HG02678 (cell line): Measurements from ENCODE around the gene IGF1.
"Not testable (repeated sequence)": the region's sequence is repeated elsewhere in the genome, so short reads cannot be mapped to it uniquely, and the experiment has no call there.

Source experiments
- ATAC-seq: cut with Tn5 transposase; IDR thresholded peaks from one replicate; pipeline ENCODE4 v1.9.1; 2021; ENCODE audit warnings: mild to moderate bottlenecking, moderate library complexity; ENCODE audit not compliant: unreplicated experiment

IGF1 gene

DNA sequence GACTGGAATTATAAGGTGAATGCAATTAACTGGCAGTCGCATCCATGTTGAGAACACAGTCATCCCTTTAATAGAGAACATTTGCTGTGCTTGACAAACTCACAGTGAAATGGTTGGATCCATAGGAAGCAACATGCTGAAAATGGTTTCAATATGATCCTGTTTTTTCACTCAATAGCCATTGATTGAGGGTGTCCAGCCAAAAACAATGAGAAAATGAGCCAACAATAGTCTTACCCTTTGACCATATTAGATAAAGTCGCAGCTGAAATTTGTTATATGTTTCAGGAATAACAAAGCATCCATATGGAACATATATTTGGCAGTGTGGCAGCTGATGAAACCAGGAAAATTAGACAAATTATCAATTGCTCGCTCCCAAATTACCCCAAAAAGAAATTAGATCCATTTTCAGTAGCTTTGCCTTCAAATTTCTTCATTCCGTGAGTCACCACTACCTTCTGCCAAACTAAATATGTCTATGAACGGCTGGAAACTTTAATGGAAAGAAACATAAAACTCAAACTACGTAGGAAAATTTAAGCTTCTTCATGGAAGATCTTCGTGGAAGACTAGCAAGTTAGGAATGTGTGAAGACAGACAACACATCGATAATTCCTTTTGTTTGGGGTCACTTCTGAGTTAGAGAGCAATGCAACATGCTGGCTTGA lies 17.4 kb downstream of the IGF1 start:
- ATAC-seq: no peak

DNA sequence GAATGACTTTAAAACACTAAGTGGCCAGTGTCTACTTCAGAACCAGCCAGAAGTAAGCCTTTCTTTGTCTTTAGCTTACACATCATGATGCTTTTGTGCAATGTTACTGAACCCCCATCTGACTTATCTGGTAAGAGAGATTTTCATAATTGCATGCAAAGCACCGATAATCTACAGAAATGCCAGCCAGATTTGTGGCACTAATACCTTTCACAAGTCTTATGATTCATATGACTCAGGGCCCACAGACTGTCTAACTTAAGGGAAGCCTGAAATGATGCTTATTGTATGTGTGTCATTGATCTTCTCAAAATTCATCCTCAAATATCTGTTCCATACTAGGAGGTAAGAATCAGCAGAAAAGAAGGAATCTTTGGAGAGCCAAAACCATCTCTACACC lies 18.0 kb downstream of the IGF1 start:
- no peak for ATAC-seq

DNA sequence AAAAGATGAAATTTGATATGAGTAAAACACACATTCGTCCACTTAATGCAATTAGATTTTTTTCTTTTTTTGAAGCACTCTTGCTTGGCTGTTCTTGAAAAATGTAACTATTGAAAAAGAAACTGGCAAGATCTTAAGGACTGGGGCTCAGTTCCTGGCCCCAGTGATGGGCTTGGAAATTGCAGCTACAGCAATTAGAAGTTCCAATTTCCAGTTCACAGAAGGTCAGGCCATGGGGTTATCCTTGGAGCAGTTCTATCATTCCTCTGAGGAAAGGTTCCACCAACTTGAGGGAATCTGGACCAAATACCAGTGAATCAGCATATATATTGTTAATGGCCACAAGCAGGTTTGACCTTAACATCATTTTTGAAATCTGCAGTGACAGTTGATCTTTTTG lies 18.9 kb downstream of the IGF1 start:
- ATAC-seq: no peak

DNA sequence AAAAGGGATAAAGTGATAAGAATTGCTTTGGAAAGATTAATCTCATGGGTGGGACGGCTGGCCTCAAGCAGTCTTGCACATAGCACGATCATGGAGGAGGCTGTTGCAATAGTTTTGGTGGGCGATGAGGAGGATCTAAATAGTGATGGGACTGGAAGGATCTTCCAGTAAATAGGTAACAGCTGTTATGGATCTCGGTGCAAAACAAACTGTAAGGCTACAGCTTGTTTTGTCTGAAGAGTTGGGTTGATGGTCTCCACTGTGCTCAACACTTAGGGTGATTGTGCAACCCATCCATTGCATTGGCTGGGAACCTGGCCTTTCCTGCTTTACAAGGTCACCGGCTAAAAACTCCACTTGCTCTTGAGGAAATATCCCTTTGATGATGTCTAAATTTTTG lies 21.0 kb downstream of the IGF1 start:
- ATAC-seq: no peak

DNA sequence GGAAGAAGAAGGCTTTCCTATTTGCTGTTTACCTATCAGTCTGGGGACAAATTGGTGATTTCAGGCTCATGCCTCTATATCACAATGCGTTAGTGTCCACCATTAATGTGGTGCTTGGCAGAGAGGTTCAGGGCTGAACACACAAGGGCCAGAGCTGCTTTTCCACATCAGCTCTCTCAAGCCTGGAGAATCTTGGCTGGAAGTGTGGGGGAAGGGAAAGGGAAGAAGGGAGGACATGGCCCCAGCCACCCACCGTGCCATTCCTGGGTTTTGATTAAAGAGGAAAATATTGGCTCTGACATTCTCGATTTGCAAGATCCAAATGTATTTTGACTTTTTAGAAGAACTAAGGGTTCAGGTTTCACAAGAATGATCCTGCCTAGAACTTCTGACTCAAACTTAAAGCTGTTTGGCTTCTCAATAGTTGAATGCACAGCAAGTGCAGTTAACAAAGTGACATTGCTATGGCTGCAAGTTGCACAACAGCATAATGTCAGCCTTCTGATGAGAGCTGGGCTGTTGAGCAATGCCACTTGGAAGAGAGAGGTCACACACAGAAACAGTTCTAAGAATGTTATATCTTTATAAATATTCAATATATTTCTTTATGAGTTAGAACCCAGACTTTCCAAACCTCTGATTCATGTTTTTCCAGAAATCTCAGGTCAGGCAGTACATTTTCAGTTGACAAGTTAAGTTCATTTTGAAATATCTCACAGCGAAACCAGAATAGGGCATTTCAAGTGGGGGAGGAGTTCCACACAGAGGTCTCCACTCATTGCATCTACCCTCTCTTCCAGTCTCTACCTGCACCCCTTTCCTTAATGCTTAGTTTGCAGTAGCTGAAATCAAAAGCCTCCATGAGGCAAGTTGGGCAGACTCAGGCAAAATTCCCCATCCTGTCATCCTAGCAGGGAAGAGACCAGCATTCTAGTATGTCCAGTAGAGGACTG lies 25.3 kb downstream of the IGF1 start:
- no peak for ATAC-seq

DNA sequence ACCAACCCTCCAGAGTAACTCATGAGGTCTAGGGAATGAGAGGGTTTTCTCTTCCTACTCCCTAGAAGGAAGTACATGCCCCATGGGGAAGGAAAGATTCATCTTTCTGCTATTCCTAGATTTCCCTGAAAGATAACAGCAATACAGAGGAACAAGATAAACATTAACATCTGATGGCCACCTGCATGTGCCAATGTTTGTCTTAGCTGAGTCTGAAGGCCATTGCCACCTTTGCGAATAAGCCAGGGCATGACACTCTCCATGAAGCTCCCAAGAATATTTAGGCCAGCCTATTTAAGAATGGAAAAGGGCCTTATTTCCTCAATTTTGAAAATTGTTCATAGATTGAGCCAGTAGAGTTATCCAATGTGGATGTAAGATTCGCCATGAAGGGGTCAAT lies 26.0 kb downstream of the IGF1 start:
- ATAC-seq: no peak

DNA sequence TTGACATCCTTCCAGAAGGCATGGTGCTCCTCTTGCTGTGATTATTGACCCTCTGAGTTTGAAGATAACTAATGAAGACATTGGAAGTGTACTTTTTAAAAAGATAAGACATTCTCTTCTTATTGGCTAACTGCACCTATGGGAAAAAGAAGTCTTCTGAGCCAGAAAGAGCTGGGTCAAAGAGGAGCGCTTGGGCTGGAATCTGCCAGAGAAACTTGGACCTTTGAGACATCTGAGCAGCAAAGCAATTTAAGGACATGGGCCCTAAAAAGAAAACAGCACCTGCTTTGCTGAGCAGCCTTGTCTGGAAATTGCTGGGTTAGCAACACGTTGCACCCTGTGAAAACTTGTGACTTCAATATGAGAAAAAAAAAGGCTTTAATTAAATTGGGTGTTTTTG lies 27.8 kb downstream of the IGF1 start:
- ATAC-seq: no peak

DNA sequence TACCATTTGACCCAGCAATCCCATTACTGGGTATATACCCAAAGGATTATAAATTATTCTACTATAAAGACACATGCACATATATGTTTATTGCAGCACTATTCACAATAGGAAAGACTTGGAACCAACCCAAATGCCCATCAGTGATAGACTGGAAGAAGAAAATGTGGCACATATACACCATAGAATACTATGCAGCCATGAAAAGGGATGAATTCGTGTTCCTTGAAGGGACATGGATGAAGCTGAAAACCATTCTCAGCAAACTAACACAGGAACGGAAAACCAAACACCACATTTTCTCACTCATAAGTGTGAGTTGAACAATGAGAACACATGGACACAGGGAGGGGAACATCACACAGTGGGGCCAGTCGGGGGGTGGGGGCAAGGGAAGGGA lies 31.3 kb downstream of the IGF1 start:
- ATAC-seq: not testable (repeated sequence)

DNA sequence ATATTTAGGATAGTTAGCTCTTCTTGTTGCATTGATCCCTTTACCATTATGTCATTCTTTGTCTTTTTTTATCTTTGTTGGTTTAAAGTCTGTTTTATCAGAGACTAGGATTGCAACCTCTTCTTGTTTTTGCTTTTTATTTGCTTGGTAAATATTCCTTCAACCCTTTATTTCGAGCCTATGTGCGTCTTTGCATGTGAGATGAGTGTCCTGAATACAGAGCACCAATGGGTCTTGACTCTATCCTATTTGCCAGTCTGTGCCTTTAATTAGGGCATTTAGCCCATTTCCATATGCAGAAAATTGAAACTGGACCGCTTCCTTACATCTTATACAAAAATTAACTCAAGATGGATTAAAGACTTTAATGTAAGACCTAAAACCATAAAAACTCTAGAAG lies 32.9 kb downstream of the IGF1 start:
- not testable (repeated sequence) for ATAC-seq

DNA sequence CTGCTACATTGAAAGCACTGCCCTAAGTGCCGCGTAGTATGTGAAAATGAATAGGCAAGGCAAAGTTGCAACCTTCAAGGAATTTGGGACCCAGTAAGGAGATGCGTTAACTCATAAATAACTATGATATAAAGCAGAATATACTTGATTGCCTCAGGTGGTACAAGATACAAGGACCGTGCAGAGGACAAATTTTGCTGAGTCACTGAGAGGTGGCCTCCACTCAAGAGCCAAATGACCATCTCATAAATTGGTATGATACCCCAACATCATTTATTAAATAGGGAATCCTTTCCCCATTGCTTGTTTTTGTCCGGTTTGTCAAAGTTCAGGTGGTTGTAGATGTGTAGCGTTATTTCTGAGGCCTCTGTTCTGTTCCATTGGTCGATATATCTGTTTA lies 35.7 kb downstream of the IGF1 start:
- no peak for ATAC-seq

DNA sequence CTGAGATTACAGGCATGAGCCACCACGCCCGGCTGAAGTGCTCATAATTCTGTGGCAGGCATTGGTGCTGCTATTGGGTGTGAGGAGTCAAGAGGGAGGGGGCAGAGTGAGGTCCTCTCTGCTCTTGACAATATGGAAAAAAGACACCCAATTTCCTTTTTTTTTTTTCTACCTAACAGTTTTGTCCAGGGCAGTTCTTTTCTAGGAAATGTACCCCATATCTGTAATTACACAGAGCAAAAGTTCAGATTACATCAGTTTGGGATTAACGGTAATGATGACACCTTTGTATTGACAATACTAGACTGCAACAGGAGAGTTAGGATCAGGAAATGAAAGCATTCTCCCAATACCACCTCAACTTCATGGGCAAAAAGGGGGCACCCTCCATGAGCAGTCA lies 36.3 kb downstream of the IGF1 start:
- ATAC-seq: no peak

DNA sequence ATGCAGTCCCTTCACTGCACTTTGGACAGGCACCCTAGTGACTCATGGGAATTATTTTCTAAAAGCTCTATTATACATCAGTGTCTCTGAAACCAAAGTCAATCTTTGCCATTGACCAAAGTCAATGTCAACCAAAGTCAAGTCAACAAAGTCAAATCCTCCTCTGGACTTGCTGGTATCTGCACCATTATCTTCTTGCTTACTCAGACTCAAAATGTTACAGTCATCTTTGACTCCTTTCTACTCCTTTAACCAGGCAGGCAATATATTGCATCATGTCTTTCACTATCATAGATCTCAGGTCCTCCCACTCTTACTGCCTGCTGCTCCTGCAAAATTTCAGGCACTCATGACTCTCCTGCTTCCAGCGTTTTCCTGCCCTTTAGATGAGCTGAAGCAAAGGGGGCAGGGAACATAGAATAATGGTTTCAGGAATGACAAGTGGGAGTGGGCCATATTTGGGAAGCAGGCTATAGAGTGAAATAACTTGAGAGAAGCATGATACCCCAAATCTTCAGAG lies 39.2 kb downstream of the IGF1 start:
- ATAC-seq: no peak

DNA sequence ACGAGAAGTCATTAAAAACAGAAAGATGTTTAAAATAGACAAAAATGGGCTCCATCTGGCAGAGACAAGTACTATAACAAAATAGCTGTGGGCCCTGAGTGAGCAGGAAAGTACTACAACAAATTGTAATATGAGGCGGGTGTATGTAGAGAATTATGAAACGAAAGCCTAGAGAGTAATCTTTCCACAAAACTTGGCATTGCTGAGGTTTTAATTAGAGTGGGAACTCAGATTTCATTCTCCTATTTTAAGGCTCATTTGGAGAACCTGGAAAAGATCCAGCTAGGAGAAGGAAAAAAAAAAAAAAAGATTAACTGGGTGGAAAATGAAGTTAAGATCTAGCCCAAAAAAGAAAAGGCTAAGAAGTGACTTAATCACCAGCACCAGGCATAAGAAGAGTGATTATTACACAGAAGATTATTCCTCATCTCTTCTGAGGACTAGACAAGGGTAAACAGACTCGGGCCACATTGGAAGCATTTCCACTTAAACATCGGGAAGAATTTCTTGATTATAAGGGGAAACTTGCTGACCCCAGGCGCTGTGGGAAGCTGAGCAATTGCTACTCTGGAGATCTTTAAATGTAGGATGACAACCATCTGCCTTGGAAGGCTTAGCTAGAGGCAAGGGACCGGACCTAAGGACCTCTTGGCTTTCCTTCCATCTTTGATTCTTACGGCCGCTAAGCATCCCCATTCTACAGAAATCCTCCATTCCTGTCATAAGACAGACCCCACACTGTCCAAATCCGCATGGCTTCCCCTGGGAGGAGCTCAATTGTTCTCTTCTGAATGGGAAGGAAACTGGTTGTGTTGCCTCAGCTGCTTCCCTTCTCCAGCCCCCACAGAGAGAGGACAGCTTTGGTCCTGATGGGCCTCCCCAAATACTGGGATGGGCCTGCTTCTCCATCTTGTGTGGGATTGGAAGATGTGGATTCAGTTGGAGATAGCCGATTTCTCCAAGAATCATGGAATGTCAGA lies 40.6 kb downstream of the IGF1 start:
- ATAC-seq: no peak

DNA sequence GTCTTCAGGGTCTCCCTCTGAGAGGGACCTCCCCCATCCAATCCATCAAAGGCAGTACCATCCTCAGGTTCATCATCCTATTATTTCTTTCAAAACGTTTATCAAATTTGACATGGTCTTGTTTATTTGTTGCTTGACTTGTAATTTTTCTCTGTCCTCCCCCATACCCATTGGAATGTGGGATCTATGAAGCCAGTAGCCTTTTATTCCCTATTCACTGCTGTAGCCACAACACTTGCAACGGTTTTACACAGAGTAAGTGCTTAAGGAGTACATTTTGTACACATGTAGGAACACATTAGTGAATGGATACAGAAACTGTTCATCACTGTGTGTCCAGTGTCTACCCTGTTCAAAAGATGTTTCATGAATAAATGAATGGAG lies 41.5 kb downstream of the IGF1 start:
- ATAC-seq: no peak

DNA sequence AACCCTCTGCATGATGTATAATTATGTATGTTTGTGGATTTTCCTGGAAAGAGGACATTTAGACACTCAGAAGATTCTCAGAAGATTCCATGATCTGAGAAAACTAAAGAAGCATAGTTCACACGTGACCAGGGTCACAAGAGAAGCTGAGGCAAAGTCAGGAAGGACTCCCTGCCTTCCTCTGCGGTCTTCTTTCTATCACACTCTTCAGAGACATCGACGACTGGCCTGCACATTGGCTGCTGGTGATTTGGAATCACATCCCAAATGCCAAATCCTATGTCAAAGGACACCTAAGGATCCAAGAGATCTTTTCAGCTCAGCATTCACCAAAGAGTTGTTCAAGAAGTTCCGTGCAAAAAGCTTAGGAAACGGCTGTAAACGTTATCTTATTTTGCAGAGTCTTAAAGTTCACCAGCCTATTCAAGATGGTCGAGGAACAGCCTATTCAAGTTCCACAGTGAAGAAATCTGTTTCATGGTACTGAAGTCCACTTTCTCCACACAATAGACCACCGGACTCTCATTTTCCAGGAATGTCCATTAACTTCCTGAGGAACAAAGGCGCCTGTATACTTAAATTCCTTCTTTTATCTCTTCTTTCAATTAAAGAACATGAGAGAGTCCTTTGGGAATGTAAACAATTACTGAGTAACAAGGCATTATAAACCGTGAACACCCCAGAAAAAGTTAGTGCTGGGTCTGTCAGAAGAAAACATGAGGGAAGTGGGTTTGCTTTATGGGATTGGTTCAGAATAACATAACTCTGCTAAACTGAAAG lies 42.1 kb downstream of the IGF1 start:
- ATAC-seq: no peak

DNA sequence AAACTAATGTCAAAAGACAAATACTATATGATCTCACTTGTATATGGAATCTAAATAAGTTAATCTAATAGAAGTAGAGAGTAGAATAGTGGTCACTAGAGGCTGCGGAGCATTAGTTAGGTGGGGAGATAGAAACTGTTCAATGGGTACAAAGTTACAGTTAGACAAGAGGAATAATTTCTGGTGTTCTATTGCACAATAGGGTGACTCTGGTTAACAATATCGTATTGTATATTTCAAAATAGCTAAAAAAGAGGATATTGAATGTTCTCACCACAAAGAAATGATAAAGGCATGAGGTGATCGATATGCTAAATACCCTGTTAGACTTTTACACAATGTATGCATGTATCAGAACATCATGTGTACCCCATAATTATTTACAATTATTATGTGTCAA lies 42.9 kb downstream of the IGF1 start:
- ATAC-seq: no peak

DNA sequence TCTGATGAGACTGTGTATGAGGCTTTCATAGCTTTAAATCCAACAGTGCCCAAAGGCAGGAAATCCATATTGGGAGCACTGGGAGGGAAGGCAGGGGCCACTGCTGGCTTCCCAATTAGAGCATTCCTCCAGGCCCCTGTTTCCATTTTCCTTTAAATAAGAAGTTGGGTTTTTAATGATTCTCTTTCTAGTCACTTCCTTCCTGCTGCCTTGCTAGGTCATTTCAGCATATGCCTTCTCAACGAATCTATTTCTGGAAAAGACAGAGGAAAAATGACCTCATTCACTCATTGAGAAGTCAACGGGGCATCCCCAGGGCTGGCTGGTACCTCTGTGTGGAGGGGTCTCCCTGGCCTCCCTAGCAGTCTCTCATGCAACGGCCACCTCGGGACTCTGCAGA lies 43.5 kb downstream of the IGF1 start:
- ATAC-seq: no peak

DNA sequence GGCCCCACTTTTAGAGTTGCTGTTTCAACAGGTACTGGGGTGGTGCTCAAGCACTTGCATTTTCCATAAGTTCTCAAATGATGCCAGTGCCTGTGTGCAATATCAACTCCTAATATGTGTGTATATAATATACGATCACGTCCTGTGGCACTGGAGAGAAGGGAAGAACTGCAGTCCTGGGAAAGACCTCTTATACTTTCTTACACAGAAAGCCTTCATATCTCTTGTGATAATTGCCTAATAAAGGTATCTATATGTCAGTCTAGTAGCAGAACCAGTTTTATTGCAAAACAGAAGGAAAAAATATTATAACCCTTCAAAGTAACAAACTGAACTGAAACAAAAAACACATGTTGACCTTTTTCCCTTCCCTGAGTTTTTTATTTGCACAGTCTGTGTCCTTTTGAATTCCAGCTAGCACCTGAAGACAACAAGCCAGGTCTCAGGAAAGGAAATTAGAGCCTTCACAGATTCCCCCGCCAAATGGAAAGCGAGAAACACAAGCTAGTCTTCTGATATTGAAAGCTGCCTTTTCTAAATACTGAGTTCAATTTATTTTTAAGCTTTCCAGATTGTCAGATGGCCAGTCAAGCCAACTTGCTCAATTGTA lies 44.4 kb downstream of the IGF1 start:
- no peak for ATAC-seq

DNA sequence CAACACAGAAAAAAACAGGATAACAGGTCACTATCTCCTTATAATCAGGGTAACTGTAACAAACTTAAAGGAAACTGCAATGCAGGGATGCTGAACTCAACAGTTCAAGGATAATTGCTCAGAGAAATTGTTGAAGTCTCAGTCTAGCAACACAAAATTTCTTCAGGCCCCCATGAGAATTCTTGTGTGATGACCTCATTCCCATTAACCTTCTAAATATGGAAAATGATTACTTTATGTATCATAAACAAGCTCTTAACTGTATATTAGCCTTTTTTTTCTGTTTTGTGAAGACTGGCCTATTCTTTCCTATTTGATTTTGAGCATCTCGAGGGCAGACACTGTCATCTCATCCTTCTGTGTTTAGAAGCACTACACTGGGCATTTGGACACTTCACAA lies 47.1 kb downstream of the IGF1 start:
- ATAC-seq: no peak

DNA sequence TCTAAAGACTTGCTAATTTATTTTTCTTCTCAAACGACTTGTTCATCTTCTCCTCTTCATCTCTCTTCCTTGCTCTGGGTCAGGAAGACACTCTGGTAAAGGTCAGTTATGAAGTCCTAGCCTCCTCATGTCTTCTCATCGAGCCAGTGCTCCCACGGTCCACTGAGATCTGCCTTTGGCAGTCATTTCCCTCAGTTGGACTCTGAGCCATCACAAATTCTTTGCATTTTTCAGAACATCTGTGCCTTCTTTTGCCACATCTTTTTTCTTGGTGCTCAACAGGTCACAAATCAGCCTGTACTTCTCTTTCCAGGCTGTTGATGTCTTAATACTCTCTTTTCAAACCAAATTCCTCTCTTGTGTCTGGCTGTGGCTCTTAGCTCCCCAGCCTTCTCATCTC lies 49.7 kb downstream of the IGF1 start:
- ATAC-seq: no peak
